EL (cell line): Measurements from ENCODE around the gene GALNT15.

Experiments used
- DNase-seq: peaks from one replicate; pipeline ENCODE4 v3.0.0-alpha.2; 2016

GALNT15 gene

GRCh38 chr3:16189201-16189600, 14.7 kb downstream of the GALNT15 start:
- no peak for DNase-seq

GRCh38 chr3:16190704-16191103, 16.2 kb downstream of the GALNT15 start:
- DNase-seq: no peak

GRCh38 chr3:16191591-16191990, 17.1 kb downstream of the GALNT15 start:
- no peak for DNase-seq

GRCh38 chr3:16192176-16192811, 17.8 kb downstream of the GALNT15 start:
- DNase-seq: no peak

GRCh38 chr3:16198427-16198826, 23.9 kb downstream of the GALNT15 start:
- DNase-seq: no peak

GRCh38 chr3:16199769-16200168, 25.3 kb downstream of the GALNT15 start:
- no peak for DNase-seq

GRCh38 chr3:16200411-16200810, 25.9 kb downstream of the GALNT15 start:
- peak; percentile 33 for DNase-seq

- DNase-seq: peak; percentile 74
Observed at GRCh38 chr3:16203031-16203430, 28.6 kb downstream of the GALNT15 start.

- no peak for DNase-seq
Observed at GRCh38 chr3:16203671-16204629, 29.5 kb downstream of the GALNT15 start.

- DNase-seq: no peak
Observed at GRCh38 chr3:16204751-16205150, 30.3 kb downstream of the GALNT15 start.

GRCh38 chr3:16205156-16205870, 30.8 kb downstream of the GALNT15 start:
- peak; percentile 63 for DNase-seq

GRCh38 chr3:16207031-16207430, 32.6 kb downstream of the GALNT15 start:
- no peak for DNase-seq

- DNase-seq: peak; percentile 17
Observed at GRCh38 chr3:16211176-16211904, 36.9 kb downstream of the GALNT15 start.

GRCh38 chr3:16214366-16214765, 39.9 kb downstream of the GALNT15 start:
- DNase-seq: no peak

- no peak for DNase-seq
Observed at GRCh38 chr3:16216373-16216935, 42.0 kb downstream of the GALNT15 start.

GRCh38 chr3:16219777-16220176, 45.3 kb downstream of the GALNT15 start:
- DNase-seq: no peak

GRCh38 chr3:16221990-16222389, 47.5 kb downstream of the GALNT15 start:
- DNase-seq: no peak

- no peak for DNase-seq
Observed at GRCh38 chr3:16222547-16222946, 48.1 kb downstream of the GALNT15 start.

GRCh38 chr3:16224325-16224724, 49.8 kb downstream of the GALNT15 start:
- no peak for DNase-seq

GRCh38 chr3:16227566-16227965, 53.1 kb downstream of the GALNT15 start:
- no peak for DNase-seq

- DNase-seq: no peak
Observed at GRCh38 chr3:16229681-16230080, 55.2 kb downstream of the GALNT15 start.

- DNase-seq: no peak
Observed at GRCh38 chr3:16231983-16232382, 57.5 kb downstream of the GALNT15 start.
